Esophagus muscularis mucosa (tissue), 4 donors: ENCODE results near the gene BDKRB2. TPM values are rescaled to one million over a fixed set of nuclear protein-coding genes. Genes with fewer than 3 reads are reported as not detected.
"Not testable (repeated sequence)": the region's sequence is repeated elsewhere in the genome, so short reads cannot be mapped to it uniquely, and the experiment has no call there.

Experiments used
- DNase-seq: peaks from one replicate; pipeline ENCODE4 v3.0.0-alpha.2; 2017; ENCODE audit errors: extremely low spot score
- H3K27ac ChIP-seq, 4 donors: fragments of 200-600 bp; sonication (generic); replicated peaks in 1 of 4; 1 replicate in 3 of 4; 2 replicates in 1 of 4; pipeline ENCODE4 v1.5.1; 2016 to 2019; ENCODE audit warnings: mild to moderate bottlenecking in 1 of 4
- H3K27me3 ChIP-seq, 4 donors: fragments of 200-600 bp; sonication (generic); one replicate each; pipeline versions ENCODE4 v1.5.1 to v1.6.0; 2016 to 2019
- H3K36me3 ChIP-seq, 4 donors: fragments of 200-600 bp; sonication (generic); one replicate each; pipeline ENCODE4 v1.5.1; 2016 to 2019
- H3K4me1 ChIP-seq, 4 donors: fragments of 200-600 bp; sonication (generic); one replicate each; pipeline ENCODE4 v1.5.1; 2016 to 2019
- H3K4me3 ChIP-seq, 4 donors: fragments of 200-600 bp; sonication (generic); 1 replicate in 2 of 4; 2 replicates in 2 of 4; pipeline ENCODE4 v1.5.1; 2016 to 2019; ENCODE audit warnings: mild to moderate bottlenecking in 4 of 4, moderate library complexity in 1 of 4
- H3K9me3 ChIP-seq, 4 donors: fragments of 200-600 bp; sonication (generic); 1 replicate in 3 of 4; 2 replicates in 1 of 4; pipeline ENCODE4 v1.5.1; 2016 to 2019
- CTCF ChIP-seq, 3 experiments: fragments of 200-600 bp in 2 of 3; fragments of 450-650 bp in 1 of 3; sonication (generic) in 2 of 3; IDR thresholded peaks; one replicate each; pipeline ENCODE4 v1.5.1; 2017 to 2019; ENCODE audit warnings: antibody characterized with exemption in 3 of 3, mild to moderate bottlenecking in 2 of 3, moderate library complexity in 1 of 3
- EP300 ChIP-seq: sonication (generic); formaldehyde crosslinking; IDR thresholded peaks from one replicate; pipeline ENCODE4 v1.6.1; 2017; ENCODE audit warnings: antibody characterized with exemption
- POLR2A ChIP-seq: fragments of 450-650 bp; IDR thresholded peaks from one replicate; pipeline ENCODE4 v1.6.1; 2017; ENCODE audit warnings: antibody characterized with exemption, moderate library complexity, mild to moderate bottlenecking, low read depth
- POLR2AphosphoS5 ChIP-seq, 2 donors: sonication (generic); formaldehyde crosslinking; IDR thresholded peaks; one replicate each; pipeline ENCODE4 v1.6.1; 2017; ENCODE audit warnings: antibody characterized with exemption in 2 of 2
- WGBS: methylation state at CpG from one replicate; pipeline ENCODE4 v1.1.5; 2018; 5-methylcytosine and 5-hydroxymethylcytosine counted together
- intact Hi-C: fragments of 100-400 bp; cut with DNase I; formaldehyde crosslinking; loops from one replicate; pipeline ENCODE4 v1.15.1; 2023
- total RNA-seq, 4 donors: library from RNA; depleted of rRNA; stranded (reverse); fragments of >200 nt; gene quantifications; one replicate each; pipeline versions ENCODE4 v1.1.0 to v1.2.1, GENCODE V29; 2016

BDKRB2 gene
- total RNA-seq, 4 donors from 2014 or later = 5.8 to 16.1 (median 10.0) TPM

- intact Hi-C loops = no loop called here
- no peak for DNase-seq
- Histone ChIP-seq H3K4me3 (no peak overlapping the region), H3K27ac (no peak overlapping the region), H3K9me3 (no peaks in the 10 kb centered on the region), H3K27me3 (no peaks in the 10 kb centered on the region), H3K4me1 (peaks cover 0 to 21% (median 14%) of the 10 kb centered on the region in 4 donors), H3K36me3 (peaks cover 0 to 43% (median 14%) of the 10 kb centered on the region in 4 donors)
- no peak for TF ChIP-seq EP300
- no peak for TF ChIP-seq POLR2AphosphoS5 (IDR thresholded peaks at IDR 0.05)
- WGBS = 84% methylated on average over 7 of the region's 7 CpGs
Measured at GRCh38 chr14:96238676-96239265, 34.1 kb downstream of the BDKRB2 start.

DNA sequence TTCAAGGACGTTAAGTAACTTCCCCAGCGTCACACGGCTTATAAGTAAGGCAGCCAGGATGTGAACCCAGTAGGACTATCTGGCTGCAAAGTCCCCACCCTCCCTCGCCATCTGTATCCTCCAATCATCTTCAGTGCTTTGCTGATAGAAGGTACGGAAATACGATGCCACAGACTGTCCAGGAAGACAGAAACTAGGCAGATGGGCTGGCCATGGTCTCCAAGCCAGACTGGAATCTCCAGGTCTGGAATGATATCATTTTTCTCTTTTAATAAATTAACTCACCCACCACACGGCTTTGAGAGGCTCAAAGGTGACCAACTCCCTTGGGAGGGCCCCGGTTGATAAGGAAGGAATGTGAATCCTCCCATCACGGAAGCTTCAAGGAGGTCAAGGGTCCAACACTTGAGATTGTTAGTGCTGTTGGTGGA is 35.1 kb downstream of the BDKRB2 start:
- Histone ChIP-seq H3K27me3 (no peaks in the 10 kb centered on the region), H3K27ac (no peak overlapping the region)
- no peak for DNase-seq

GRCh38 chr14:96240641-96241040 is 36.0 kb downstream of the BDKRB2 start:
- TF ChIP-seq CTCF (IDR thresholded peaks at IDR 0.05) = no peak
- no peak for TF ChIP-seq POLR2AphosphoS5 (IDR thresholded peaks at IDR 0.05)
- no peak for TF ChIP-seq POLR2A
- TF ChIP-seq EP300 = no peak
- H3K4me3 ChIP-seq = no peak overlapping the region
- H3K36me3 ChIP-seq = peaks cover 0 to 43% (median 14%) of the 10 kb centered on the region in 4 donors
- H3K27me3 ChIP-seq = no peaks in the 10 kb centered on the region
- H3K9me3 ChIP-seq = no peaks in the 10 kb centered on the region
- no peak overlapping the region for H3K27ac ChIP-seq
- WGBS = 92% methylated on average over 13 of the region's 18 CpGs
- intact Hi-C loops = no loop called here
- peaks cover 0 to 9% (median 3%) of the 10 kb centered on the region in 4 donors for H3K4me1 ChIP-seq
- DNase-seq = no peak

More for the DNA sequence above, 35.1 kb downstream of the BDKRB2 start:
- 80% methylated on average over 9 of the region's 9 CpGs for WGBS
- intact Hi-C loops = no loop called here
- peaks cover 0 to 11% (median 5%) of the 10 kb centered on the region in 4 donors for H3K4me1 ChIP-seq
- no peaks in the 10 kb centered on the region for H3K9me3 ChIP-seq
- no peak overlapping the region for H3K4me3 ChIP-seq
- TF ChIP-seq EP300 = no peak
- TF ChIP-seq POLR2AphosphoS5 (IDR thresholded peaks at IDR 0.05) = no peak
- no peak for TF ChIP-seq CTCF (IDR thresholded peaks at IDR 0.05)
- TF ChIP-seq POLR2A = no peak
- H3K36me3 ChIP-seq = peaks cover 0 to 43% (median 14%) of the 10 kb centered on the region in 4 donors

- Histone ChIP-seq H3K27me3 (no peaks in the 10 kb centered on the region), H3K4me3 (no peak overlapping the region), H3K36me3 (peaks cover 0 to 43% (median 14%) of the 10 kb centered on the region in 4 donors), H3K9me3 (no peaks in the 10 kb centered on the region), H3K27ac (no peak overlapping the region), H3K4me1 (peaks cover 0 to 6% (median 2%) of the 10 kb centered on the region in 4 donors)
- TF ChIP-seq CTCF (IDR thresholded peaks at IDR 0.05) = no peak
- no peak for TF ChIP-seq EP300
- TF ChIP-seq POLR2AphosphoS5 (IDR thresholded peaks at IDR 0.05) = no peak
- no peak for TF ChIP-seq POLR2A
- intact Hi-C loops = no loop called here
- DNase-seq = no peak
- WGBS = 94% methylated on average over 10 of the region's 10 CpGs
Measured at GRCh38 chr14:96242126-96242525, 37.5 kb downstream of the BDKRB2 start.

- H3K27ac ChIP-seq = no peak overlapping the region
- DNase-seq = no peak
- no peak overlapping the region for H3K4me3 ChIP-seq
- H3K36me3 ChIP-seq = peaks cover 0 to 31% (median 14%) of the 10 kb centered on the region in 4 donors
- H3K4me1 ChIP-seq = no peaks in the 10 kb centered on the region
- 56% methylated on average over 5 of the region's 5 CpGs for WGBS
- no peaks in the 10 kb centered on the region for H3K27me3 ChIP-seq
- TF ChIP-seq CTCF (IDR thresholded peaks at IDR 0.05) (no peak), EP300 (no peak), POLR2AphosphoS5 (IDR thresholded peaks at IDR 0.05) (no peak), POLR2A (no peak)
- intact Hi-C loops = no loop called here
- H3K9me3 ChIP-seq = no peaks in the 10 kb centered on the region
Measured at GRCh38 chr14:96243785-96244184, 39.1 kb downstream of the BDKRB2 start.

GRCh38 chr14:96245074-96245473 is 40.4 kb downstream of the BDKRB2 start:
- H3K4me1 ChIP-seq, H3K4me3 ChIP-seq, intact Hi-C loops, DNase-seq, H3K9me3 ChIP-seq, H3K27me3 ChIP-seq, H3K27ac ChIP-seq: not testable (repeated sequence)
- 93% methylated on average over 3 of the region's 3 CpGs for WGBS
- H3K36me3 ChIP-seq = peaks cover 0 to 24% (median 12%) of the 10 kb centered on the region in 4 donors
